CD4-positive, alpha-beta memory T cell (primary cell): ENCODE measurements around the gene GOLPH3. TPM values are rescaled to one million over a fixed set of nuclear protein-coding genes. Genes with fewer than 3 reads are reported as not detected.

Experiments used
- CTCF ChIA-PET: fragments of 350-600 bp; sonication (Branson Sonifier 250); formaldehyde crosslinking; loops from one replicate; lab custom pipeline; 2021; ENCODE audit warnings: inconsistent platforms; ENCODE audit not compliant: partially characterized antibody; lab: Charles Lee
- POLR2A ChIA-PET: fragments of 350-600 bp; sonication (Branson Sonifier 250); formaldehyde crosslinking; loops from one replicate; lab custom pipeline; 2021; ENCODE audit not compliant: partially characterized antibody; lab: Charles Lee
- DNase-seq, 5 donors: peaks; one replicate each; pipeline versions ENCODE4 v3.0.0 to v3.0.0-alpha.2; 2020 to 2022; ENCODE audit warnings: mixed read lengths in 1 of 5
- H3K27ac ChIP-seq: one replicate; pipeline ENCODE4 v1.7.0; 2013; ENCODE audit warnings: low read depth, low read length
- H3K27me3 ChIP-seq: 2 replicates; pipeline ENCODE4 v1.7.0; 2013; ENCODE audit warnings: mild to moderate bottlenecking, low read length, moderate library complexity; ENCODE audit not compliant: insufficient read depth
- H3K36me3 ChIP-seq: 2 replicates; pipeline ENCODE4 v1.7.0; 2013; ENCODE audit warnings: mild to moderate bottlenecking, low read length, moderate library complexity; ENCODE audit not compliant: insufficient read depth
- H3K4me1 ChIP-seq: 2 replicates; pipeline ENCODE4 v1.7.0; 2013; ENCODE audit warnings: mild to moderate bottlenecking, low read length, moderate library complexity; ENCODE audit not compliant: insufficient read depth
- H3K4me3 ChIP-seq, 2 donors: one replicate each; pipeline ENCODE4 v1.7.0; 2013; ENCODE audit warnings: low read length in 2 of 2, mild to moderate bottlenecking in 1 of 2
- H3K9me3 ChIP-seq, 2 donors: one replicate each; pipeline ENCODE4 v1.7.0; 2013; ENCODE audit warnings: low read length in 2 of 2, control low read depth in 1 of 2; ENCODE audit not compliant: control insufficient read depth in 1 of 2
- H3K27ac Mint-ChIP-seq, 7 donors: one replicate each; pipeline ENCODE4 v1.8.0; 2020 to 2021; ENCODE audit warnings: mixed read lengths in 7 of 7, mild to moderate bottlenecking in 6 of 7, inconsistent platforms in 3 of 7, moderate library complexity in 3 of 7
- H3K27me3 Mint-ChIP-seq, 2 donors: one replicate each; pipeline ENCODE4 v1.8.0; 2020 to 2021; ENCODE audit warnings: mixed read lengths in 2 of 2
- H3K36me3 Mint-ChIP-seq, 2 donors: one replicate each; pipeline ENCODE4 v1.8.0; 2020 to 2021; ENCODE audit warnings: mixed read lengths in 2 of 2, inconsistent platforms in 1 of 2, mild to moderate bottlenecking in 1 of 2
- H3K4me1 Mint-ChIP-seq, 4 donors: one replicate each; pipeline ENCODE4 v1.8.0; 2020 to 2021; ENCODE audit warnings: mixed read lengths in 4 of 4, mild to moderate bottlenecking in 1 of 4
- H3K4me3 Mint-ChIP-seq, 8 donors: one replicate each; pipeline ENCODE4 v1.8.0; 2020 to 2021; ENCODE audit warnings: mixed read lengths in 8 of 8, mild to moderate bottlenecking in 7 of 8, moderate library complexity in 6 of 8, inconsistent platforms in 3 of 8
- H3K9me3 Mint-ChIP-seq, 8 donors: one replicate each; pipeline ENCODE4 v1.8.0; 2020 to 2021; ENCODE audit warnings: mixed read lengths in 8 of 8, mild to moderate bottlenecking in 5 of 8, inconsistent platforms in 3 of 8, moderate library complexity in 1 of 8
- intact Hi-C: fragments of 100-400 bp; cut with micrococcal nuclease; formaldehyde crosslinking; loops from one replicate; pipeline ENCODE4 v1.15.1; 2023
- polyA plus RNA-seq, 2 donors: library from polyadenylated mRNA; unstranded; fragments of 300-500 nt; fragmentation: Illumina TruSeq; gene quantifications; one replicate each; pipeline ENCODE4 v1.2.3, GENCODE V29; 2021
- total RNA-seq, 2 experiments: library from RNA; stranded (reverse); gene quantifications; one replicate each; pipeline ENCODE4 v1.2.3, GENCODE V29; 2021

Gene GOLPH3
- total and polyA plus RNA-seq, 4 experiments from 2014 or later: 67.4 to 107 (median 86.2) TPM

DNA sequence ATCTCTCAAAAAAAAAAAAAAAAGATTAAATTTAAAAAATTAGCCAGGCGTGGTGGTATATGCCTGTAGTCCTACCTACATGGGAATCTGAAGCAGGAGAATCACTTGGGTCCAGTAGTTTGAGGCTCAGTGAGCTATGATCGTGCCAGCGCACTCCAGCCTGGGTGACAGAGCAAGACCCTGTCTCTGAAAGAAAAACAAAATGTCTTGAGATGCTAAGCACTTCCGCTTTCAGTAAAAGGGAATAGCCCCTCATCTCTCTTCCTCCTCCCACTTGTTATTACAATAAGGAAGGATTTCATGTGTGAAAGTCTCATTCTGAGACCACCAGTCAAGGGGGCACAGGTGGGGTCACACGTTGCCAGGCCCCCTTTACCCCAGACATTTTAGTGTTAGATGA, 79.4 kb downstream of the GOLPH3 start:
- H3K4me1 ChIP-seq: no peaks in the 10 kb centered on the region
- no peaks in the 10 kb centered on the region for H3K27me3 ChIP-seq
- Mint-ChIP-seq H3K4me1 (peaks cover 3 to 6% (median 5%) of the 10 kb centered on the region in 4 donors), H3K9me3 (no peaks in the 10 kb centered on the region), H3K4me3 (no peak overlapping the region), H3K36me3 (peaks cover 5 to 7% of the 10 kb centered on the region in 2 donors), H3K27me3 (no peaks in the 10 kb centered on the region), H3K27ac (peak overlapping the region in 1 of 7 donors; percentile 47)
- H3K9me3 ChIP-seq: no peaks in the 10 kb centered on the region
- ChIA-PET POLR2A (no interaction called here), CTCF (interaction anchor here (1.4 to 2.6 kb wide), 2 partner anchors 13 to 21 kb away, joined by 4 to 8 read pairs; no protein-coding TSS in a partner anchor)
- peaks cover 5% of the 10 kb centered on the region for H3K36me3 ChIP-seq
- no peak overlapping the region for H3K4me3 ChIP-seq
- intact Hi-C loops: loop anchor here (5.0 kb wide), 1 partner anchor 562 kb away; the partner anchor contains the start of genes C5orf22 and DROSHA
- no peak overlapping the region for H3K27ac ChIP-seq
- no peak for DNase-seq

GRCh38 chr5:32092938-32093812, 80.9 kb downstream of the GOLPH3 start:
- CTCF ChIA-PET: interaction anchor here (0.6 to 1.7 kb wide), 26 partner anchors 9 to 587 kb away, joined by 3 to 15 read pairs (median 3); partner anchors contain the start of gene PDZD2
- Mint-ChIP-seq H3K4me1 (peaks cover 3 to 6% (median 5%) of the 10 kb centered on the region in 4 donors), H3K27me3 (no peaks in the 10 kb centered on the region), H3K4me3 (no peak overlapping the region), H3K9me3 (no peaks in the 10 kb centered on the region), H3K36me3 (peaks cover 0 to 5% of the 10 kb centered on the region in 2 donors), H3K27ac (peak overlapping the region in 1 of 7 donors; percentile 11)
- no peak overlapping the region for H3K4me3 ChIP-seq
- peak; percentile 45 to 64 (median 51) for DNase-seq
- H3K27ac ChIP-seq: no peak overlapping the region
- no peaks in the 10 kb centered on the region for H3K9me3 ChIP-seq
- intact Hi-C loops: loop anchor here (5.0 kb wide), 1 partner anchor 561 kb away; the partner anchor contains the start of genes C5orf22 and DROSHA
- H3K36me3 ChIP-seq: no peaks in the 10 kb centered on the region
- POLR2A ChIA-PET: interaction anchor here (1.1 kb wide), 1 partner anchor 81 kb away, joined by 4 read pairs; the partner anchor contains the start of gene GOLPH3
- H3K27me3 ChIP-seq: no peaks in the 10 kb centered on the region
- no peaks in the 10 kb centered on the region for H3K4me1 ChIP-seq

- Histone ChIP-seq H3K4me1 (no peaks in the 10 kb centered on the region), H3K36me3 (no peaks in the 10 kb centered on the region), H3K27ac (no peak overlapping the region), H3K4me3 (no peak overlapping the region), H3K27me3 (no peaks in the 10 kb centered on the region), H3K9me3 (no peaks in the 10 kb centered on the region)
- ChIA-PET POLR2A (no interaction called here), CTCF (no interaction called here)
- intact Hi-C loops: loop anchor here (5.0 kb wide), 1 partner anchor 558 kb away; the partner anchor contains the start of genes C5orf22 and DROSHA
- Mint-ChIP-seq H3K4me1 (peaks cover 3 to 6% (median 4%) of the 10 kb centered on the region in 4 donors), H3K4me3 (no peak overlapping the region), H3K27me3 (no peaks in the 10 kb centered on the region), H3K9me3 (no peaks in the 10 kb centered on the region), H3K36me3 (no peaks in the 10 kb centered on the region), H3K27ac (no peak overlapping the region)
- DNase-seq: no peak
Observed at GRCh38 chr5:32090755-32091128, 83.4 kb downstream of the GOLPH3 start.

- no peaks in the 10 kb centered on the region for H3K27me3 Mint-ChIP-seq
- H3K4me1 Mint-ChIP-seq: peaks cover 3 to 6% (median 4%) of the 10 kb centered on the region in 4 donors
- Histone ChIP-seq H3K36me3 (no peaks in the 10 kb centered on the region), H3K4me3 (no peak overlapping the region), H3K9me3 (no peaks in the 10 kb centered on the region), H3K27me3 (no peaks in the 10 kb centered on the region), H3K27ac (no peak overlapping the region), H3K4me1 (no peaks in the 10 kb centered on the region)
- ChIA-PET POLR2A (no interaction called here), CTCF (no interaction called here)
- no peak overlapping the region for H3K4me3 Mint-ChIP-seq
- no peaks in the 10 kb centered on the region for H3K9me3 Mint-ChIP-seq
- intact Hi-C loops: loop anchor here (5.0 kb wide), 1 partner anchor 558 kb away; the partner anchor contains the start of genes C5orf22 and DROSHA
- DNase-seq: no peak
- no peaks in the 10 kb centered on the region for H3K36me3 Mint-ChIP-seq
- no peak overlapping the region for H3K27ac Mint-ChIP-seq
Observed at GRCh38 chr5:32090026-32090754, 83.9 kb downstream of the GOLPH3 start.

GRCh38 chr5:32089146-32090000, 84.7 kb downstream of the GOLPH3 start:
- Histone ChIP-seq H3K27ac (no peak overlapping the region), H3K4me3 (no peak overlapping the region), H3K27me3 (no peaks in the 10 kb centered on the region), H3K36me3 (no peaks in the 10 kb centered on the region), H3K9me3 (no peaks in the 10 kb centered on the region), H3K4me1 (no peaks in the 10 kb centered on the region)
- Mint-ChIP-seq H3K36me3 (no peaks in the 10 kb centered on the region), H3K9me3 (no peaks in the 10 kb centered on the region), H3K27ac (peak overlapping the region in 1 of 7 donors; percentile 18), H3K27me3 (no peaks in the 10 kb centered on the region), H3K4me1 (peaks cover 3 to 6% (median 4%) of the 10 kb centered on the region in 4 donors), H3K4me3 (no peak overlapping the region)
- DNase-seq: no peak
- CTCF ChIA-PET: no interaction called here
- intact Hi-C loops: no loop called here
- POLR2A ChIA-PET: no interaction called here

GRCh38 chr5:32088214-32088613, 85.9 kb downstream of the GOLPH3 start:
- Mint-ChIP-seq H3K27me3 (no peaks in the 10 kb centered on the region), H3K9me3 (no peaks in the 10 kb centered on the region), H3K27ac (no peak overlapping the region), H3K4me3 (no peak overlapping the region), H3K36me3 (no peaks in the 10 kb centered on the region), H3K4me1 (peaks cover 2 to 3% (median 3%) of the 10 kb centered on the region in 4 donors)
- Histone ChIP-seq H3K36me3 (no peaks in the 10 kb centered on the region), H3K27ac (no peak overlapping the region), H3K4me1 (no peaks in the 10 kb centered on the region), H3K27me3 (no peaks in the 10 kb centered on the region), H3K9me3 (no peaks in the 10 kb centered on the region), H3K4me3 (no peak overlapping the region)
- CTCF ChIA-PET: interaction anchor here (0.8 kb wide), 1 partner anchor 497 kb away, joined by 3 read pairs; no protein-coding TSS in a partner anchor
- DNase-seq: no peak
- POLR2A ChIA-PET: no interaction called here
- intact Hi-C loops: no loop called here
